ENCODE results near the gene OLFM1. TPM values are rescaled to one million over a fixed set of nuclear protein-coding genes. Genes with fewer than 3 reads are reported as not detected.

The OLFM1 gene
- total and polyA plus RNA-seq, 2 donors (not counting 1 experiment from before 2014, with no cell fraction given): 0.07 TPM; not detected in 1

GRCh38 chr9:135127718-135128670 lies 40.5 kb downstream of the OLFM1 start:
- DNase-seq: no peak
- 68% methylated on average over 22 of the region's 23 CpGs for WGBS (ENCODE audit: insufficient coverage)
- Histone ChIP-seq H3K27me3 (replicated peaks in 1 of 4; ENCODE audit: control extremely low read depth in 1 of 4, control insufficient read depth in 3 of 4, insufficient read depth in 4 of 4, low read length in 3 of 4) (no peaks in the 10 kb centered on the region), H3K4me1 (ENCODE audit: control insufficient read depth in 2 of 2, insufficient read depth in 2 of 2, low read length in 2 of 2) (no peaks in the 10 kb centered on the region), H3K9me3 (ENCODE audit: control extremely low read depth in 1 of 3, control insufficient read depth in 2 of 3, insufficient read depth in 1 of 3, low read length in 2 of 3) (peaks cover 0 to 20% (median 0%) of the 10 kb centered on the region in 3 donors), H3K79me2 (ENCODE audit: control insufficient read depth, insufficient read depth, low read length) (no peaks in the 10 kb centered on the region), H4K20me1 (ENCODE audit: control insufficient read depth, insufficient read depth, low read length, poor library complexity, severe bottlenecking) (no peaks in the 10 kb centered on the region), H3K4me2 (replicated peaks; ENCODE audit: low read depth, low read length, poor library complexity, severe bottlenecking) (no peak overlapping the region), H3K27ac (ENCODE audit: low read length in 2 of 2) (no peak overlapping the region), H3K36me3 (replicated peaks in 1 of 2; ENCODE audit: control extremely low read depth in 1 of 2, control insufficient read depth in 1 of 2, extremely low read depth in 1 of 2, insufficient read depth in 2 of 2, low read length in 1 of 2) (no peaks in the 10 kb centered on the region), H3K9ac (ENCODE audit: low read length) (no peak overlapping the region), H2AFZ (ENCODE audit: insufficient read depth, low read depth, low read length, poor library complexity, severe bottlenecking) (no peak overlapping the region), H3K4me3 (ENCODE audit: control extremely low read depth in 1 of 5, extremely low read depth in 1 of 5, insufficient read depth in 1 of 5, low read depth in 2 of 5, low read length in 4 of 5) (no peak overlapping the region)
- H3K9me3 Mint-ChIP-seq (ENCODE audit: insufficient read depth): no peaks in the 10 kb centered on the region
- H3K27ac Mint-ChIP-seq: no peak overlapping the region
- ChIA-PET POLR2A (interaction anchor here (0.5 kb wide), 1 partner anchor 121 kb away, joined by 3 read pairs; no protein-coding TSS in a partner anchor), CTCF (no interaction called here)
- ATAC-seq (ENCODE audit: low read depth): no peak
- H3K4me1 Mint-ChIP-seq: no peaks in the 10 kb centered on the region
- no peaks in the 10 kb centered on the region for H3K27me3 Mint-ChIP-seq
- H3K4me3 Mint-ChIP-seq: no peak overlapping the region
- TF ChIP-seq EZH2 (IDR thresholded peaks at IDR 0.05; ENCODE audit: borderline replicate concordance, insufficient read depth, low read depth, low read length, poor library complexity, severe bottlenecking) (no peak), CTCF (IDR thresholded peaks at IDR 0.05) (no peak)
- intact Hi-C loops (cut with micrococcal nuclease): no loop called here

- H3K27ac Mint-ChIP-seq: no peak overlapping the region
- H3K79me2 ChIP-seq (ENCODE audit: control insufficient read depth, insufficient read depth, low read length): no peaks in the 10 kb centered on the region
- ChIA-PET POLR2A (no interaction called here), CTCF (no interaction called here)
- H3K9ac ChIP-seq (ENCODE audit: low read length): no peak overlapping the region
- no peaks in the 10 kb centered on the region for H3K36me3 ChIP-seq (replicated peaks in 1 of 2; ENCODE audit: control extremely low read depth in 1 of 2, control insufficient read depth in 1 of 2, extremely low read depth in 1 of 2, insufficient read depth in 2 of 2, low read length in 1 of 2)
- intact Hi-C loops (cut with micrococcal nuclease): no loop called here
- no peaks in the 10 kb centered on the region for H4K20me1 ChIP-seq (ENCODE audit: control insufficient read depth, insufficient read depth, low read length, poor library complexity, severe bottlenecking)
- H3K4me1 ChIP-seq (ENCODE audit: control insufficient read depth in 2 of 2, insufficient read depth in 2 of 2, low read length in 2 of 2): no peaks in the 10 kb centered on the region
- no peak for DNase-seq
- H3K27ac ChIP-seq (ENCODE audit: low read length in 2 of 2): no peak overlapping the region
- H3K27me3 ChIP-seq (replicated peaks in 1 of 4; ENCODE audit: control extremely low read depth in 1 of 4, control insufficient read depth in 3 of 4, insufficient read depth in 4 of 4, low read length in 3 of 4): no peaks in the 10 kb centered on the region
- H3K9me3 ChIP-seq (ENCODE audit: control extremely low read depth in 1 of 3, control insufficient read depth in 2 of 3, insufficient read depth in 1 of 3, low read length in 2 of 3): peaks cover 0 to 20% (median 0%) of the 10 kb centered on the region in 3 donors
- H2AFZ ChIP-seq (ENCODE audit: insufficient read depth, low read depth, low read length, poor library complexity, severe bottlenecking): no peak overlapping the region
- no peaks in the 10 kb centered on the region for H3K4me1 Mint-ChIP-seq
- 98% methylated on average over 6 of the region's 7 CpGs for WGBS (ENCODE audit: insufficient coverage)
- H3K9me3 Mint-ChIP-seq (ENCODE audit: insufficient read depth): no peaks in the 10 kb centered on the region
- no peak overlapping the region for H3K4me3 ChIP-seq (ENCODE audit: control extremely low read depth in 1 of 5, extremely low read depth in 1 of 5, insufficient read depth in 1 of 5, low read depth in 2 of 5, low read length in 4 of 5)
- TF ChIP-seq EZH2 (IDR thresholded peaks at IDR 0.05; ENCODE audit: borderline replicate concordance, insufficient read depth, low read depth, low read length, poor library complexity, severe bottlenecking) (no peak), CTCF (IDR thresholded peaks at IDR 0.05) (no peak)
- H3K27me3 Mint-ChIP-seq: no peaks in the 10 kb centered on the region
- no peak for ATAC-seq (ENCODE audit: low read depth)
- H3K4me3 Mint-ChIP-seq: no peak overlapping the region
- no peak overlapping the region for H3K4me2 ChIP-seq (replicated peaks; ENCODE audit: low read depth, low read length, poor library complexity, severe bottlenecking)
These were observed 41.7 kb downstream of the OLFM1 start for GRCh38 chr9:135129137-135129695.
